RWPE1 (cell line): ENCODE data around the gene KRT80.

Source experiments
- CTCF ChIA-PET: fragments of 350-600 bp; sonication (Branson Sonifier 250); formaldehyde crosslinking; extraction: SDS; loops from one replicate; lab custom pipeline; 2021; lab: Yijun Ruan, JAX
- POLR2A ChIA-PET: fragments of 400-600 bp; formaldehyde crosslinking; extraction: SDS; loops from one replicate; lab custom pipeline; 2020; ENCODE audit warnings: antibody characterized with exemption; ENCODE audit not compliant: low non-redundant PET; lab: Yijun Ruan, JAX
- DNase-seq: peaks from one replicate; pipeline ENCODE4 v3.0.0; 2012; ENCODE audit warnings: low spot score
- H3K27ac ChIP-seq: fragments of 450-650 bp; 2 replicates; pipeline ENCODE4 v1.5.1; 2017
- TF ChIP-seq, protein P1 (sequence below): fragments of 450-650 bp; conservative IDR thresholded peaks from 2 replicates; pipeline ENCODE4 v1.5.1; 2017; ENCODE audit warnings: low read depth, mild to moderate bottlenecking

The KRT80 gene

GRCh38 chr12:52200781-52201450, 9.1 kb upstream of the KRT80 start:
- no peak for DNase-seq
- POLR2A ChIA-PET: no interaction called here
- CTCF ChIA-PET: interaction anchor here (1.3 kb wide), 1 partner anchor 12 kb away, joined by 3 read pairs; no protein-coding TSS in a partner anchor
- H3K27ac ChIP-seq: no peak overlapping the region
- TF ChIP-seq, protein P1, sequence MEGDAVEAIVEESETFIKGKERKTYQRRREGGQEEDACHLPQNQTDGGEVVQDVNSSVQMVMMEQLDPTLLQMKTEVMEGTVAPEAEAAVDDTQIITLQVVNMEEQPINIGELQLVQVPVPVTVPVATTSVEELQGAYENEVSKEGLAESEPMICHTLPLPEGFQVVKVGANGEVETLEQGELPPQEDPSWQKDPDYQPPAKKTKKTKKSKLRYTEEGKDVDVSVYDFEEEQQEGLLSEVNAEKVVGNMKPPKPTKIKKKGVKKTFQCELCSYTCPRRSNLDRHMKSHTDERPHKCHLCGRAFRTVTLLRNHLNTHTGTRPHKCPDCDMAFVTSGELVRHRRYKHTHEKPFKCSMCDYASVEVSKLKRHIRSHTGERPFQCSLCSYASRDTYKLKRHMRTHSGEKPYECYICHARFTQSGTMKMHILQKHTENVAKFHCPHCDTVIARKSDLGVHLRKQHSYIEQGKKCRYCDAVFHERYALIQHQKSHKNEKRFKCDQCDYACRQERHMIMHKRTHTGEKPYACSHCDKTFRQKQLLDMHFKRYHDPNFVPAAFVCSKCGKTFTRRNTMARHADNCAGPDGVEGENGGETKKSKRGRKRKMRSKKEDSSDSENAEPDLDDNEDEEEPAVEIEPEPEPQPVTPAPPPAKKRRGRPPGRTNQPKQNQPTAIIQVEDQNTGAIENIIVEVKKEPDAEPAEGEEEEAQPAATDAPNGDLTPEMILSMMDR: no peak

DNA sequence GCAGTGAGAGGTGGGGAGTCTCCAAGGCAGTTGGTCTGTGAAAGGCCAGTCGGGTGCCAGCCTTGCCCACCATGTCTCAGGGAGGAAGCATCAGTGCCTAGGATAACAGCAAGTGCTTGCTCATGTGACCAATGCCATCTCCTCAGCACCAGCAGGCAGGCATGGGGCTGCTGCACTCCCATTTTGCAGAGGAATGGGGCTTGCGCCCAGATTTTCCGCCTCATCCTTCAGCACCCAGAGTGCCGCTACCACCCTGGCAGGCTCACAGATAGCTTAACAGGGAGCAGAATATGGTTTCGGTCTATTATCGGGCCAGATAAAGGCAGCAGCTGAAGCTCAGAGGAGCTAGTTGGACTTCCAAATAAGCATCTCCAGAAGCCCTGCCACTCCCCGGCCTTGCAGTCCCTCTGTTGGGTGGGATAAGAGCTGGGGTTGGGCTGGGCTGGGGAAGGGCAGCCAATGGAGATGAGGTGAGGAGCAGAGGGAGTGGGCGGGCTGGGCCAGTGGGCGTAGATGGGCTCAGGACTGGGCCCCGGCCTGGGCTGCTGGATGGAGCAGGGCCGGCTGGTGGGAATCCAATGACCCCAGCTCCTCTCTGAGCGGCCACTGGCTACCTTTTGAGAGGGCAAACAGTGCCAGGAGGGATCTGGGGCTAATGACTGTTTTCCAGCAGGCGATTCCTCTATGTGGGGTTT, 8.4 kb upstream of the KRT80 start:
- CTCF ChIA-PET: interaction anchor here (1.3 kb wide), 1 partner anchor 13 kb away, joined by 3 read pairs; no protein-coding TSS in a partner anchor
- POLR2A ChIA-PET: no interaction called here
- DNase-seq: no peak
- no peak overlapping the region for H3K27ac ChIP-seq
- TF ChIP-seq, protein P1: no peak

DNA sequence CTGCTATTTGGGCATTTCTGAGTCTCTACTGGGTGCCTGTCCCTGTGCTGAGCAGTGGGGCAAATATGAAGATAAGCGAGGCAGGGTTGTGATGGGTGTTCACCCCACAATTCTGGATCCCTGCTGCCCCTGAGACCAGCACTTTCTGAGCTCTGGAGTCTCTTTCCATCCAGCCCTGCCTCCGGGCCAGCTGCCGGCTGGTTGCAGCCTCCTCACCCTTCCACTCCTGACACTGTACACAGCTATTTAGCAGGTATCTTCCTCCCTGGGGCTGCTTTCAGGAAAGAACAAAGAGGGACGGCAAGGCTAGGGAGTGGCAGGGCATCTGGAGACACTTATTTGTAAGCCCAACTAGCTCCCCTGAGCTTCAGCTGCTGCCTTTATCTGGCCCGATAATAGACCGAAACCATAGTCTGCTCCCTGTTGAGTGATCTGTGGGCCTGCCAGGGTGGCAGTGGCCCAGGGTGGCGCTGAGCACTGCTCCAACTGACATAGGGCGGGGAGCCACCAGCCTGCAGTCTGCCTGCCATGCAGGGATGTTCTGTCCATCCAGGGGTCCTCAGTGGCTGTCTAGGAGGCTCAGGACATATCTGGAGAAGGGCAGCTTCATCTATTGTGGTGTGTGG, 7.6 kb upstream of the KRT80 start:
- no peak for DNase-seq
- TF ChIP-seq, protein P1: no peak
- POLR2A ChIA-PET: no interaction called here
- CTCF ChIA-PET: interaction anchor here (1.3 kb wide), 1 partner anchor 14 kb away, joined by 3 read pairs; no protein-coding TSS in a partner anchor
- H3K27ac ChIP-seq: peak overlapping the region; percentile 92

- peak overlapping the region; percentile 92 for H3K27ac ChIP-seq
- DNase-seq: no peak
- POLR2A ChIA-PET: no interaction called here
- TF ChIP-seq, protein P1: no peak
- CTCF ChIA-PET: no interaction called here
Measured at GRCh38 chr12:52198454-52199215, 6.8 kb upstream of the KRT80 start.

DNA sequence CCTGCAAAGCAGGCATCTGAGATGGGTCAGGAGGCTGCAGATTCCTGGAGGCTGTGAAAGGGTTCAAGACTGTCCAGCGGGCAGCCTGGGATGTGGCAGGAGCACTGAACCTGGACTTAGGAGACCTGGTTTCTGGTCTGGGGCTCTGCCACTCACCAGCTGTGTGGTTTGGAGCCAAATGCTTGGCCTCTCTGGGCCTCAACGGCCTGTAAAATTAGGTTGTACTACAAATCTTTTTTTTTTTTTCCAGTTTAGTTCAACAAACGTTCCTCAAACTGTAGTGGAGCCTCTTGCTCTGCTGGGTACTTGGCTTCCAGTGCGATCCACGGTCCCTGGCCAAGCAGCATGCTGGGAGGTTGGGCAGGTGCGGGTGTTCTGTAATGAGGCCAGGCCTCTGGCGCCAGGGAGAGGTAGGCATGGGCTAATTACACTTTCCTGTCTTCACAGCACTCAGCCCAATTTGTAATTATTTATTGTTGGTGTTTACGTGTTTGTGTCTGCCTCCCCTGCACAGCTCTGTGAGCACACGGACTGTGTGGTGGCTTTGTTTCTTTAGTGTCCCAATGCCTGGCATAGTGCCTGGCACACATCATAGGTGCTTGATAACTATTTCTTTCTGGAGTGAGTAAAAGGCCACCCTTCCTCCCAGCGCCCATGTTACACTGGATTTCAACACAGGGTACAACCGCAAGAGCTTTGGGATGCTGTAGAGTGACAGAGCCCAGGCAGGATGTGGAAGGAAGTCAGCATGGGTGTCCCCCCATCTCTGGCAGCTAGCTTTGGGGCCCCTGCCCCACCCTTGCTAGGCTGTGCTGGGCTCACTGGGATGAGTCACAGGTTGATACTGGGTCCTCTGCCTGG, 5.8 kb upstream of the KRT80 start:
- DNase-seq: no peak
- CTCF ChIA-PET: no interaction called here
- H3K27ac ChIP-seq: peak overlapping the region; percentile 92
- TF ChIP-seq, protein P1: no peak
- POLR2A ChIA-PET: no interaction called here
